ENCODE results near the gene DNPEP.
"Not testable (repeated sequence)": the region's sequence is repeated elsewhere in the genome, so short reads cannot be mapped to it uniquely, and the experiment has no call there.

Gene DNPEP

GRCh38 chr2:219419012-219419324, 31.3 kb upstream of the DNPEP start:
- no peak for DNase-seq

GRCh38 chr2:219418155-219419011, 30.7 kb upstream of the DNPEP start, which contains the start of gene DES:
DES (plus strand) TSS chr2:219418377; CDS start chr2:219418463, 86 bp downstream.
- DNase-seq = no peak

DNA sequence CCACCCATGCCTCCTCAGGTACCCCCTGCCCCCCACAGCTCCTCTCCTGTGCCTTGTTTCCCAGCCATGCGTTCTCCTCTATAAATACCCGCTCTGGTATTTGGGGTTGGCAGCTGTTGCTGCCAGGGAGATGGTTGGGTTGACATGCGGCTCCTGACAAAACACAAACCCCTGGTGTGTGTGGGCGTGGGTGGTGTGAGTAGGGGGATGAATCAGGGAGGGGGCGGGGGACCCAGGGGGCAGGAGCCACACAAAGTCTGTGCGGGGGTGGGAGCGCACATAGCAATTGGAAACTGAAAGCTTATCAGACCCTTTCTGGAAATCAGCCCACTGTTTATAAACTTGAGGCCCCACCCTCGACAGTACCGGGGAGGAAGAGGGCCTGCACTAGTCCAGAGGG, 29.7 kb upstream of the DNPEP start:
- DNase-seq = no peak

- DNase-seq = no peak
Measured at GRCh38 chr2:219416938-219417337, 29.2 kb upstream of the DNPEP start.

GRCh38 chr2:219416235-219416602, 28.5 kb upstream of the DNPEP start:
- DNase-seq = no peak

DNA sequence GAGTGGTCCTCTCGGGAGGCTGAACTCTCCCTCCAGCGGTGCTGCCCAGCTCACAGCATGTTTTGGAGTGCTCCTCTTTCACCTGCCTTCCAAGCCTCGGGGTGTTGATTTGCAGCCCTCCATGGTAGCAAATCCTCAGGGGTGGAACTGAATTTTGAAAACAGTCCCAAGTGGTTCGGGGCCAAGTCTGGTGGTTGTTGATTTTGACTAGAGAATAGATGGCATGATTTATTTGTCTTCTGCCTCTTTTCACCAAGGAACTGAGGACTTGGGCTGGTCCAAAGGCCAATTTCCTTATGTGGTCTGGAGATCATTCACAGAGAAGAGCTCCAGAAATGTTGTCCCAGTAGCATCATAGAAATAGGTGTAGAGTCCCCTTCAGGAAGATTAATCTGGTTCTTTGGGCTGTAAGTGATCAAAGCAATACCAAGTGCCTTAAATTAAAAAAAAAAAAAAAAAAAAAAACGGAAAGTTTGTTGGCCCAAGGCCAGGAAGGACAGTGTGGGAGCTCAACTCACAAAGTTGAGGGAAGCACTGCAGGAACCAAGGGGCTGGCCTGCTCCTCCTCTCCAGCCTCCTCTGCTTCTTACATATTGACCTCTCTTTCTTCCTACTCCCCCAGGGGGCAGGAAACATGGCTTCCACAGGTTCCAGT, 28.0 kb upstream of the DNPEP start:
- DNase-seq = no peak

GRCh38 chr2:219414857-219415256, 27.1 kb upstream of the DNPEP start:
- no peak for DNase-seq

DNA sequence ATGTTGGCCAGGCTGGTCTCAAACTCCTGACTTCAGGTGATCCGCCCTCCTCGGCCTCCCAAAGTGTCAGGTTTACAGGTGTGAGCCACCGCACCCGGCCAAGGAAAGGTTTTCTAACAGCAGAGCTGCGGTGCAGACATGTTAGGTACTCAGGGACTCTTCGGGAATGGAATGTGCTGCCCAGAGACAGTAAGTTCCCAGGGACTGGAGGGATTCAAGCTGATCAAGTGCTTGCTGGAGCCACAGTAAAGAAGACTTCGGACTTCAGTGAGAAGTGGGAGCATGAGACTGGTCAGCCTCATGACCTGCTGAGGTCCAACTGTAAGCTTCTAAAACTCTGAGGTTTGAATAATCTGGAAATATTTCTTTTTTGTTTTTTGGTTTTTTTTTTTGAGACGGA, 22.7 kb upstream of the DNPEP start:
- no peak for DNase-seq

- DNase-seq = no peak
Measured at GRCh38 chr2:219409619-219410018, 21.9 kb upstream of the DNPEP start.

DNA sequence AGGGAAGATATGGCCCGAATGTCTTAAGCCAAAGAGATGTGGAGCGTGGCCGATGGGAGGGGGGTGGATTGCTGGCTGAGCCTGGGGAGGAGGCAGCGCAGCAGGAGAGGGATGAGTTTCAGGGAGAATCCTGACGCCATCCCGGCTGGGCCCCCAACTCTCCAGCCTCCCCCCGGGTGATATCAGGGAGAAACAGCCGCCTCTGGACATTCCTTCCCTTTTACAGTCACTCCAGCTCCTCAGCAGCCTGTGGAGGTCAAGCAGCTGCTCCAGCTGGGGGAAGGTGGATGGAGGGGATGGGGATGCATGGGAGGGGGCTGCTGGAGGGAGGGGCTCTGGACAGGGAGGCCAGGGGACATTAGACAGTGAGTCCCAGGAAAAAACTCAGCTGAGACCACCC, 20.9 kb upstream of the DNPEP start:
- DNase-seq = no peak

- DNase-seq = no peak
Measured at GRCh38 chr2:219408204-219408603, 20.5 kb upstream of the DNPEP start.

GRCh38 chr2:219407343-219407742, 19.6 kb upstream of the DNPEP start:
- DNase-seq = not testable (repeated sequence)

DNA sequence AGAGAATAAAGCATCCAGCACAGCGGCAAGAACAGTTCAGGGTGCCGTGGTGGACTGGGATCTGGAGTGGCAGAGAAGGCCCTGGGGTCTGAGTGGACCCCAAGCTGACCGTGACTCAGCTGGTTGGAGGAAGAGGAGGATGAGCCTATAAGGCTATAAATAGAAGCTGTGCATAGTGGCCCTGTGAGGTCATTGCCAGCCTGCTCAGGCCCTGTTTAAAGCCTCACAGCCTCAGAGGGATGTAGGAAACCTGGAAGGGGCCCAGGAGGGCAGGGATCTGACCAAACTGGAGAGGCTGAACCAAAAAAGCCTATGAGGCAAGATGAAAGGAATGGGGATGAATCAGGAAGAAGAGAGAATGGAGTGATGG, 19.1 kb upstream of the DNPEP start:
- no peak for DNase-seq

DNA sequence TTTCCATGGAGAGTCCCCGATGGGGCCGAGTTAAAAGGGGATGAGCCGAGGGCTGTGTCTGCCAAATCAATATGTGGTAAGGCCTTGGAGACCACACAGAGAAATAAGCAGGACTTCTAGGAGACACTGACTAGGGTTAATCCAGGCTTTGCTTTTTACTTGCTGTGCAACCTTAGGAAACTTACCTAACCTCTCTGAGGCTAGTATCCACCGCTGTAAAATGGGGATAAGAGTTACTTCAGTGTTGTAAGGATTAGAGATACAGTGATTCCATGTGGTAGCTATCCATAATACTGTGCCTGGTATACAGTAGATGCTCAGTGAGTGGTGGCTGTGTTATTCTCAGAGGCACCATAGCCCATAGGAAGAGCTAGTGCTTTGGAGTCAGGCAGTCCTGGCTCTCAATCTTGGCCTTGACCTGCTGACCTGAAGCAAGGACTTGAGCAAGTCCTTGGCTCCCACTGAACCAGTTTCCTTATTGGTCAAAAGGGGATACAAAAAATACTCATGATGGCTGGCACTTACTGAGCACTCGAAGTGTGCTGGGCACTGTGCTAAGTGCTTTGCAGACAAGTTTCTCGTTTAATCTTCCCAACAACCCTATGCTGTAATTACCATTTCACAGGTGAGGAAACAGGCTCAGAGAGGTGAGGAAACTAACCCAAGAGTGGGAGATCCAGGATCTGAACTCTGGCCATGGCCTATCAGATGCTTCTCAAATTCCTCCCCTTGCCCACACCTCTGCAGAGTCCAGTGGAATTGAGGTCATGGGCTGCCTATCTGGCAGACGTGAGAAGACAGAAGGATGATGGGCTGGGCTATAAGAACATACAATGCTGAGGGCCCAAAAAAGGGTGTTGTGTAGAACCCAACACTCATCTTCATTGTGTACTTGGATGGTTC, 18.5 kb upstream of the DNPEP start:
- DNase-seq = no peak

DNA sequence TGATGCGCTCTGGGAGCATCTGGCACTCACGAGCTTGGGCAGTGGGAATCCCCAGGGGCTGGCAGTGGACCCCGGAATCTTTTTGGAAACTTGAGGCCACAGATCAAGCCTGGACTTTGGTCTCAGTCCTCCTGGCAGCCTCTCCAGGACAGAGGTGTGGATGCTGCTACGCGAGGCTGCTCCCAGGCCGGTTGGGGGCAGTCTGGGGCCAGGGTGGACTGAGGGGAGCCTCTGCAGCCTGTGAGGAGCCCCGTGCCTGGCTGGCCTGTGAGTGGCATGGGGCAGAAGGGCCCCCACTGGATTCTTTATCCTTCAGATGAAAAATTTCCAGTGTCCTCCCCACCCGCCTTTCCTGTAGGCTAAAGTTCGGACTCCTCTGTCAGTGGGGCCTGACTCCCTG, 17.7 kb upstream of the DNPEP start:
- no peak for DNase-seq

DNA sequence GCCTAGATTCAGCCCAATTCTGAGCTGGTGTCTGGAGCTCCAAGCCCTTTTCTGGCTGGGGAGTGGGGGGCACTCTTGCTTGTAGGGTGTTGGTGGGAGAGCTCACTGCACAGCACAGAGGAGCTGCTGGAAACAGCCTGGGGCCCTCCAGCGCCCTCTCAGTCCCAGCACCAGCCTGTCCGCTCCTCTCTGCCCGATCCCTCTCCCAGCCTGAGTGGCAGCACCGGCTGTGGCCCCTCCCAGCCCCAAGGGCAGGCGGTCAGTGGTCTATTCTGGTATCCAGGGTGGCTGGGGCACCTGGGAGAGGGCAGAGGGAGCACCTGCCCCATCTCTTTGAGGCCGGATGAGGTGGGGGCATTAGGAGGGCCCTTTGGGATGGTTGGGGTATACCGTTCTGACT, 17.2 kb upstream of the DNPEP start:
- no peak for DNase-seq

DNA sequence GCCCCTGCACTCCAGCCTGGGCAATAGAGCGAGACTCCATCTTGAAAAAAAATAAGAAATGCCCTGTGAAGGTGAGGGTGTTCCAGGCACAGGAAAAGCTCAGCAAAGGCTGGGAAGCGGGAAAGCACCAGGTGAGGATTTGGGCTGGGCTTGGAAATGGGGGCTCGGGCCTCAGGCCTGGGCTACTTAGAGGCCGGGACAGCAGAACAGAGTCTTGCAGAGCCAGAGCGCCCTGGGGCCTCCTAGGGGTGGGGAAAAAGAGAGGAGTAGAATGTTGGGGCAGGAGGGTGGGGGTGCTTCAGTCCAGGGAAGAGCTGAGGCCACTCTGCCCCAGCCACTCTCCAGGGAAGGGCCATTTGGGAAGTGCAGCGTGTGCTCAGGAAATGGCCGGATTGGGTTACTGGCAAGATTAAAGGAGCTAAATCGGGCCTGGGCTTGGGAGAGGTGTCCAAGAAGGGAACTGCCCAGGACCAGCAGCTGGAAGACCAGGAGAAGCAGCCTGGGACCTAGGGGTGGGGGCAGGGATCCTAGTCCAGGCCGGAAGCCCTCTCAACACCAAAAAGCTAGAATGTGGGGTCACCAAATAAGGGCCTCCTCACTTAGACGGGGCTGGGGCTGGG, 16.7 kb upstream of the DNPEP start:
- DNase-seq = no peak

- DNase-seq = no peak
Measured at GRCh38 chr2:219403861-219404260, 16.1 kb upstream of the DNPEP start.

DNA sequence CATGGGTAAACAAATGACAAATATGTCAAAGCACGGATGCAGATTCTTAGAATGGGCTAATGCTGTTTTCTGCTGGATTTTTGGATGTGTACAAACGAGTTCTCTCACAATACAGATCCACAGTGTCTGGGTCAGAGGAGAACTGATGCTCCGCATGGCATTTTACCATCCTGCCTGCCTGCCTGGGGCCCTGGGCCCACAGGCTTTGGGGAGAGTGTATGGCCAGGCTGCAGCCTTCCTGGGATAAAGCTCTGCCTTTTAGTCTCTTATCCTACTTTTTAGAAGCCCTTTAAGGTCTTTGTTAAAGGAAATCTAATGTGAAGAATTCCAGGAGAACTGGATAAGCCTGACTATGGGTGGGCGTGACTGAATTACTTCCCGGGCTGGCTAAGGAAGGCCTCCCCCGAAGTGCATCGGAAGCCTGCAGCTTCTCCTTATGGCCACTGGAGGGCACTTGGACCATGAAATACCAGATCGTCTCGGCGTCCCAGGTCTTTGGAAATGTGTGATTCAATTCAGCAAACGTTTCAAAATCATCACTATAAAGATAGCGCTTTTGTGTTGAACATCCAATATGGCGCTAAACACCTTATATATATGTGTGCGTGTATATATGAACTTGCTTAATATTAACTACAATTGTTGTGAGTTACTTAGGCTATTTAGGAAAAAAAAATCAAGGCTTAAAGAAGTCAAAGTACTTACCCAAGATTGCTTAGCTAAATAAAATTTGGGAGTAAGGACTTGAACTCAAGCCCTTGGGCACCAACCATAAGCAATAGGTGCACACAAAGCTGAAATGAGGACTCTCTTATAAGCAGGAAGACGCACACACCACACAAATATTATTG, 15.2 kb upstream of the DNPEP start:
- peak; percentile 68 for DNase-seq

GRCh38 chr2:219401606-219402005, 13.9 kb upstream of the DNPEP start:
- DNase-seq = no peak

DNA sequence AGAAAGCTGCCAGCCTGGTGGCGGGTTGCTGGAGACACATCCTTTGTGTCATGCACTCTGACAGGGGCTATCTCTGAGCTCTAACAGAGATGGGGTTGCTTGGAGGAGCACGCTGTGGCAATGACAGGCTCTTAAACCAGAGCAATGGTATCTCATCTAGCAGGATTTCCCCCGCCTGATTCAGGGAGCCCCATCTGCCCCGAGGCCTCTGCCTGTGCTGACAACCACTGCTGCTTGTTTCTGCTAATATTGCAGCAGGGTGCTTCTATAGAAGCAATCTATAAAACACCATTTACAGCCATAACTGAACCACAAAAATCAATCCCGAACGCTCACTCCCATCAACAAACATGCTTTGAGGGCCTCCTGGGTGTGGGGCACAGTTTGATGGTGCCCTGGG, 12.8 kb upstream of the DNPEP start:
- no peak for DNase-seq

Measured in CD4-positive, alpha-beta T cell treated with Interleukin-4 for 4 hours (primary cell).